PC-3 (cell line): ENCODE data around the gene ZNF100.

Source experiments
- CTCF ChIP-seq: fragments of 300-600 bp; sonication (generic); conservative IDR thresholded peaks from 2 replicates; pipeline ENCODE4 v1.5.1; 2017; ENCODE audit warnings: antibody characterized with exemption, low read depth, mild to moderate bottlenecking, low read length
- EZH2 ChIP-seq: fragments of 300-600 bp; sonication (generic); IDR thresholded peaks from one replicate; pipeline ENCODE4 v1.6.1; 2017; ENCODE audit warnings: antibody characterized with exemption, mild to moderate bottlenecking, low read length; ENCODE audit not compliant: unreplicated experiment

GRCh38 chr19:21750586-21751128 lies 16.7 kb downstream of the ZNF100 start:
- TF ChIP-seq CTCF, result no peak
- no peak for TF ChIP-seq EZH2
